Measurements from ENCODE around the gene ADAP1. TPM values are rescaled to one million over a fixed set of nuclear protein-coding genes. Genes with fewer than 3 reads are reported as not detected.
A peak's percentile ranks its signal among the peaks of the same experiment; 100 is the strongest.

The ADAP1 gene
- total RNA-seq, 3 donors from 2014 or later, result 75.0 to 79.6 (median 79.5) TPM

DNA sequence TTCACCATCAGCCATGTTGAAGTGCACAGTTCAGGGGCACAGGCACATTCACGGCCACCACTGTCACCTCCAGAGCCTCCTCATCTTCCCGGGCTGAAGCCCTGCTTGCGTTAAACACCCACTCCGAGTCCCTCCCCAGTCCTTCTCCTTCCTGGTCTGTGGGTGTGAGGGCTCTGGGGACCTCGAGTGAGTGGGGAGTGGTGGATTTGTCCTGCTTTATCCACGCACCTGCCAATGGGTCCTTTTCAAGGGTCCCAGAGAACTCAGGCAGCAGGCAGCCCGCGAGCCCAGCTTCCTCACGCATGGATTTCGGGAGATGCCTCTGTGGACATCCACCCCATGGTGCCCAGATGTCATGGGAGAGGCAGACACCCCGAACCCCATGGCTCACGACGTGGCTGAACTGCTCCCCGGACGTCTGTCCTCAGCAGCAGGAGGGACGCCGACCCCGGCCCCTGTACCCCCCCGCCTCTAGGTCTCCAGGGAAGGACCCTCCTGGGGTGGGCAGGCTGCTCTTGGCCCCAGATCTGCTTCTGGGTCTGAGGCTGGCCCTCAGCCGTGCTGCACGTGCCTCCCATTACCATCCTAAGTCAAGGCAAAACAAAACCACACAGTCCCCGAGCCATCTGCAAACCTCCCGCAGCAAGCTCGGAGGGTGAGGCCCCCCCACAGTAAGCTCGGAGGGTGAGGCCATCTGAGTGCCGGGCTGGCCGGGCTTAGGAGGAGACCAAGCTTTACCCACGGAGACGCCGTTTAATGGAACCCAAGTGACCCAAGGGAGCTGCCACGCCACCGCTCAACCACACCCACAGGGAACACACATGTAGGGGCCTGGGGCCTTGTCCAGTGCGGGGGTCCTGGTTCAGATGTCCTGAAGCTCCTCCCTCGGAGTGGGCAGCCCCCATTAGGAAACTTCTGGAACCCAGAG, 37.5 kb upstream of the ADAP1 start:
- Mint-ChIP-seq H3K4me1 (ENCODE audit: low read depth) (peaks cover 5% of the 10 kb centered on the region), H3K4me3 (no peak overlapping the region), H3K27me3 (ENCODE audit: low read depth) (peaks cover 2% of the 10 kb centered on the region), H3K36me3 (ENCODE audit: insufficient read depth) (peaks cover 1% of the 10 kb centered on the region), H3K9me3 (no peaks in the 10 kb centered on the region)
- DNase-seq (no peak), ATAC-seq (no peak)

DNA sequence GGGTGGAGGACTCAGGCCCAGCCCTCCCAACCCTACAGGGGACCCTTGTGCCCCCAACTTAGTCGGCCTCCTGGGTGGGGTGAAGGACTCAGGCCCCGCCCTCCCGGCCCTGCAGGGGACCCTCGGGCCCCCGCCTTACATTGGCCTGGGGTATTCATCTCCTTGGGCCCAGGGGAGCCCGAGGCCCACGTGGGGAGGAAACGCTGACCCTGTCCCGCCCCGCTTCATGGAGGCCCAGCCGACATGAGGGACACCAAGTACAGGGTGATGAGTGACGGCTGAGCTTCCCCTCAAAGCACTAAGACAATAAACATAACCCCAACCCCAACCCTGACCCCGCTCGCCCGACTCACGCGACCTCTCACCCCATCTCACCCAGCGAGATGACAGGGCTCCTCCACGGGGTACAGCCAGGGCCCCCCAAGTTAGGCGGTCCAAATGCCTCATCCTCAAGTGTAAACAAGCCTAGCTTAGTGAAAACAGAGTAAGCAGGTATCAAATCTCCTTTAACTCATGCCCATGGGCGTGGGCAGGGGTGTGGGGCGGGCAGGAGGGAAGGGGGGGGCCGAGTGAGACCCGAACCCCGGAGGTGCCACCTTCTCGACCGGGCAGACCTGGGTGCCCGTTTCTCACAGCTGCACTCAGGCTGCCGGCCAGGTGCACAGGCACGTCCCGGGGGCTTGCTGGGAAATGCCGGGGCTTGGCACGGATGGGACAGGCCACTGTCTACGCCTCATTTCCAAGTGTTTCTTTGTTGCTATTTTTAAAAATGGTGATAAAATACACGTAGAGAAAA, 36.7 kb upstream of the ADAP1 start:
- H3K4me1 Mint-ChIP-seq (ENCODE audit: low read depth), result peaks cover 5% of the 10 kb centered on the region
- H3K4me3 Mint-ChIP-seq, result no peak overlapping the region
- H3K36me3 Mint-ChIP-seq (ENCODE audit: insufficient read depth), result no peaks in the 10 kb centered on the region
- H3K9me3 Mint-ChIP-seq, result no peaks in the 10 kb centered on the region
- no peak for DNase-seq
- ATAC-seq, result no peak
- H3K27me3 Mint-ChIP-seq (ENCODE audit: low read depth), result peaks cover 8% of the 10 kb centered on the region

DNA sequence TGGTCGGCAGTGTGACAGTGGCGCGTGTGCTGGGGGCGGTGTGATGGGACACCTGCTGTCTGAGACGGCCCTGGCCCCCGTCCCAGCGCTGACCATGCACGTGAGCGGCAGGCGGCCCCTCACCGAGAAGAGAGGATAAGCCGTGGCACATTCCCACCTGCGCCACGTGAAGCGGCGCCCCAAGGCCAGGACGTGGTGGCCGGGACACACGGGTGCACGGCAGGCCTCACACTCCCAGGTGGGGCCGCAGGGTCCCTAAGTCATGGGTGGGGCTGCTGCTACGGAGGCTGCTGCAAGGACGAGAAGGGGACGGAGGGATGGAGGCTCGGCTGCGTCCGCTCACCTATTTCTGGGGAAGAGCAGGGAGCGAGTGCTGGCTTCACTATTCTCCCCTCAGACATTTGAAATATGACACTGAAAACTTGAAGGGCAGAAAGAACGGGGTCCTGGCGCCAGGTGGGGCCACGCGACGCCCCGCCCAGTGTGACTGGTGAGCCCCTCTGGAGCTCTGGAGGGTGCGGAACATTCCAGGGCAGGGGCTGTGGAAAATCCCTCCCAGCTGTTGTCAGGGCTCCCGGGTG, 36.0 kb upstream of the ADAP1 start:
- Mint-ChIP-seq H3K27me3 (ENCODE audit: low read depth) (peaks cover 10% of the 10 kb centered on the region), H3K4me3 (no peak overlapping the region), H3K9me3 (no peaks in the 10 kb centered on the region), H3K36me3 (ENCODE audit: insufficient read depth) (no peaks in the 10 kb centered on the region), H3K4me1 (ENCODE audit: low read depth) (peaks cover 5% of the 10 kb centered on the region)
- ATAC-seq (no peak), DNase-seq (no peak)

DNA sequence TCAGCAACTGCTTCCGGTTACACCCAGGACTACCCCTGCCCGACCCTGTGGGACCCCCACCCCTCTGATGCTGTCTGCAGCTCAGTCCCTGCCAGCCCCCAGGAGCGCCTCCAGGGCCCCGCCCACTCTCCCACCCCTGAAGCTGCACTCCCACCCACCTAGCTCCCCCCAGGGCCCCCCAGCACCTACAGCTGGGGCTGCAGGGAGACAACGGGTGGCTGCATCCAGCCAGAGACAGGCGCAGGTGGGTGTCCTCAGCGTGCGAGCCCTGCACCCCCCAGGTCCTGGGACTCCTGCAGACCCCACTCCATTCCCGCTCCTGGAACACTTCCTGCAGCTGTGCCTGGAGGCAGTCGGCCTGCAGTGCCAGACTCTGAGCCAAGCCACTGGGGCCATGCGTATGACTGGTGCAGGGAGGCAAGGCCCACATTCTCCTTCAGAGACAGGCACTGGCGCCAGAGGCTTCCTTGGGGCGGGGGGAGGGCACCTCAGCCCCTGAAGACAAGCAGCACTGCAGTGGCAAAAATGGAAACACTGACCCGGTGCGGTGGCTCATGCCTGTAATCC, 34.6 kb upstream of the ADAP1 start:
- ATAC-seq, result no peak
- peaks cover 10% of the 10 kb centered on the region for H3K27me3 Mint-ChIP-seq (ENCODE audit: low read depth)
- H3K4me1 Mint-ChIP-seq (ENCODE audit: low read depth), result peaks cover 5% of the 10 kb centered on the region
- no peak overlapping the region for H3K4me3 Mint-ChIP-seq
- no peak for DNase-seq
- H3K9me3 Mint-ChIP-seq, result no peaks in the 10 kb centered on the region
- H3K36me3 Mint-ChIP-seq (ENCODE audit: insufficient read depth), result no peaks in the 10 kb centered on the region

DNA sequence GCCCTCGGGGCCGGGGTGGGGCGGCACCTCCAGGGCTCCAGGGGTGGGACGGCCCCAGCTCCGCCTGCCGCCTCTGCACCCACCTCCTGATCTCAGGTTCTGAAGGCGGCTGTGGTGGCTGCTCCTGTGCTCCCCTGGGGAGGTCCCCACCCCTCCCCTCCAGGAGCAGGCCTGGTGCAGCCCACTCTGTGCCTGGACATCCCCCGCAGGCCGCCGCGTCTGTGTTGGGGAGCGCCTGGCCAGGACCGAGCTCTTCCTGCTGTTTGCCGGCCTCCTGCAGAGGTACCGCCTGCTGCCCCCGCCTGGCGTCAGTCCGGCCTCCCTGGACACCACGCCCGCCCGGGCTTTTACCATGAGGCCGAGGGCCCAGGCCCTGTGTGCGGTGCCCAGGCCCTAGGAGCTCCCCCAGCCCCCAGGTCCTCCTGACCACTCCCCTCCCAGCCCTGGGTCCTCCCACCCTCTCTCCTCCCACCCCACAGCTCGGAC, 34.0 kb upstream of the ADAP1 start:
- Mint-ChIP-seq H3K27me3 (ENCODE audit: low read depth) (peaks cover 10% of the 10 kb centered on the region), H3K4me1 (ENCODE audit: low read depth) (peaks cover 5% of the 10 kb centered on the region), H3K36me3 (ENCODE audit: insufficient read depth) (no peaks in the 10 kb centered on the region), H3K4me3 (no peak overlapping the region), H3K9me3 (no peaks in the 10 kb centered on the region)
- DNase-seq (no peak), ATAC-seq (no peak)

DNA sequence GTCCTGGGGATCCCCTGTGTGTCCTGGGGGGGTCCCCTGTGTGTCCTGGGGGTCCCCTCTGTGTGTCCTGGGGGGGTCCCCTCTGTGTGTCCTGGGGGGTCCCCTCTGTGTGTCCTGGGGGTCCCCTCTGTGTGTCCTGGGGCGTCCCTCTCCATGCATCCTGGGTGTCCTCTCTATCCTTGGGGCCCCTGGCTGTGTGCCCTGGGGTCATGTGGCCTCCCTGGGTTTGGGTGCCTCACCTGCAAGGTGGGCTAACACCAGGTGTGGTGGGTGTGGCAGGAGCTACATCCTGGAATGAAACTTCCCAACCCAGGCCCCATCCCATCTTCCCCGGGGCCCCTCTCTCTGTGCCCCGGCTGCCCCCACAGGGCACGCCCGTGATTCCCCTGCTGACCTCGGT, 33.4 kb upstream of the ADAP1 start:
- peaks cover 10% of the 10 kb centered on the region for H3K27me3 Mint-ChIP-seq (ENCODE audit: low read depth)
- no peak for ATAC-seq

DNA sequence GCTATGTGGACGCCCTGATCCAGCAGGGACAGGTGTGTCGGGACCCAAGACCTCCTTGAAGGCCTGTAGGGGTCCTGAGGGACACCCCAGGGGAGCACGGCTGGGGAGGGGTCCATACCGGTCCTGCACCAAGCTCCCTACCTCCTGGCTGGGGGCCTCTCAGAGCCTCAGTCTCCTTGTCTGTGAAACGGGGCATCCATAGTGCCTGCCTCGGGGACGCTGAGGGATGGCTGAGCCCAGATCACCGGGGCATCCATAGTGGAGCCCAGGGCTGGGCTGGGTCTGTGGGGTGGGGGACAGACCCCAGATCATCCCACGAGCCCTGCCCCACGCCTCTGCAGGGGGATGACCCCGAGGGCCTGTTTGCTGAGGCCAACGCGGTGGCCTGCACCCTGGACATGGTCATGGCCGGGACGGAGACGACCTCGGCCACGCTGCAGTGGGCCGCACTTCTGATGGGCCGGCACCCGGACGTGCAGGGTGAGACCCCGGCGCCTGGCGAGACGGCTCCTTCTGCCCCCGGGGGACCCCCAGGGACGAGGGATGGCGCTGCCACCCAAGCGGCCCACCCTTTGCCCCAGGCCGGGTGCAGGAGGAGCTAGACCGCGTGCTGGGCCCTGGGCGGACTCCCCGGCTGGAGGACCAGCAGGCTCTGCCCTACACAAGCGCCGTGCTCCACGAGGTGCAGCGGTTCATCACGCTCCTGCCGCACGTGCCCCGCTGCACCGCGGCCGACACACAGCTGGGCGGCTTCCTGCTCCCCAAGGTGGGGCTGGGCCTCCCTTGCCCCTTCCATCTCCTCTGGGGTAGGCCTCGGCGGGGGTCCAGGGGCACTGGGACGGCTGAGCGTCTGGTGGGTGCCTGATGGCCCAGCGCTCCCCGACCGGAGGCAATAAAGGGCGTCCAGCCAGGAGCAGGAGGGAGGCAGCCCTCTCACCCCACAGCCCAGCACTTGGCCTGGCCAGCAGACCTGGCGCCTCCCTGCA, 32.6 kb upstream of the ADAP1 start:
- no peaks in the 10 kb centered on the region for H3K36me3 Mint-ChIP-seq (ENCODE audit: insufficient read depth)
- peaks cover 10% of the 10 kb centered on the region for H3K27me3 Mint-ChIP-seq (ENCODE audit: low read depth)
- no peaks in the 10 kb centered on the region for H3K4me1 Mint-ChIP-seq (ENCODE audit: low read depth)
- ATAC-seq, result no peak
- H3K4me3 Mint-ChIP-seq, result no peak overlapping the region
- H3K9me3 Mint-ChIP-seq, result no peaks in the 10 kb centered on the region
- DNase-seq, result no peak

More for the DNA sequence above, 33.4 kb upstream of the ADAP1 start:
- DNase-seq, result no peak
- Mint-ChIP-seq H3K9me3 (no peaks in the 10 kb centered on the region), H3K36me3 (ENCODE audit: insufficient read depth) (no peaks in the 10 kb centered on the region), H3K4me3 (no peak overlapping the region), H3K4me1 (ENCODE audit: low read depth) (peaks cover 1% of the 10 kb centered on the region)

DNA sequence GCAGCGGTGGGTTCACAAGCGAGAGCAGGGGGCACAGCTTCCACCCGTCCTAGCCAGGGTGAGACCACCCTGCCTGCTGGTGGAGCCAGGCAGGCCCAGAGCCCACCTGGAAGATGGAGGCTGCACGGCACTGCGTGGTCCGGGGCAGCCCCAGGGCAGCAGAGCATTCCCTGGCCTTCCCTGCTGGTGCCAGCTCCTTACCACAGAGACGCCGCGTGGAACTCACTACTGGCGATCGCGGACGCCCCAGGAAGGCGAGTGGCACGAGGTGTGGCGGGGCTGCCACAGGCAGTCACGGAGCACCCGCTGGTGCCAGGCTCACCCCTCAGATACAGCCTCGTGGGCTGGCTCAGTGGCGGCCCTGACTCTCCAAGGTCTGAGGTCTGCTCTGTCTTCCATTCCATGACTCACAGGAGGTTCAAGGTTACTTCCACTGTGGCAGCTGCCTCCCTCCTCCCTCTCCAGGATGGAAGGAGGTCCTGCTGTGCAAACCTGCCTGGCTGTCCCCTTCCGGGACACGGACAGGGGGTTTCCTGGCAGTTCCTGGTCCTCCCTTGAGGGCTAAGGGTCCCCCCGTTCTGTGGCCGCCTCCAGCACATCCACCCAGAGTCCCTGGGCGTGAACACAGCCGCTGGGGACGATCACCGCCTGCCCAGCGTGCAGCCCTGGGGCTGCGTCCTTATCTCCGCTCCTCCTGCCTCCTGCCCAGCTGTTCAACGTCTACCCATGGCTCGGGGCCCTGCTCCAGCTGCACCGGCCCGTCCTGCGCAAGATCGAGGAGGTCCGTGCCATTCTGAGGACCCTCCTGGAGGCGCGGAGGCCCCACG, 31.6 kb upstream of the ADAP1 start:
- no peaks in the 10 kb centered on the region for H3K4me1 Mint-ChIP-seq (ENCODE audit: low read depth)
- H3K4me3 Mint-ChIP-seq, result no peak overlapping the region
- no peak for DNase-seq
- no peaks in the 10 kb centered on the region for H3K36me3 Mint-ChIP-seq (ENCODE audit: insufficient read depth)
- ATAC-seq, result peak in 1 of 2 donors; percentile 25
- peaks cover 10% of the 10 kb centered on the region for H3K27me3 Mint-ChIP-seq (ENCODE audit: low read depth)
- no peaks in the 10 kb centered on the region for H3K9me3 Mint-ChIP-seq

DNA sequence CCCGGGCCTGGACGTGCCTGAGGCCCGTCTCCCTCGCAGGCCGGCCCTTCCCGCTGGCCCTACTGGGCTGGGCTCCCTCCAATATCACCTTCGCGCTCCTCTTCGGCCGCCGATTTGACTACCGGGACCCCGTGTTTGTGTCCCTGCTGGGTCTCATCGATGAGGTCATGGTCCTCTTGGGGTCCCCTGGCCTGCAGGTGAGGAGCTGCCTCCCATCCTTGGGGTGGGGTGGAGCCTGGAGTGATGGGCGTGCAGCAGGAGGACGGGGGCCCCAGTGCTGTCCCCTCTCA, 30.6 kb upstream of the ADAP1 start:
- Mint-ChIP-seq H3K9me3 (no peaks in the 10 kb centered on the region), H3K4me3 (no peak overlapping the region), H3K36me3 (ENCODE audit: insufficient read depth) (no peaks in the 10 kb centered on the region), H3K4me1 (ENCODE audit: low read depth) (no peaks in the 10 kb centered on the region), H3K27me3 (ENCODE audit: low read depth) (peaks cover 10% of the 10 kb centered on the region)
- DNase-seq (no peak), ATAC-seq (no peak)

DNA sequence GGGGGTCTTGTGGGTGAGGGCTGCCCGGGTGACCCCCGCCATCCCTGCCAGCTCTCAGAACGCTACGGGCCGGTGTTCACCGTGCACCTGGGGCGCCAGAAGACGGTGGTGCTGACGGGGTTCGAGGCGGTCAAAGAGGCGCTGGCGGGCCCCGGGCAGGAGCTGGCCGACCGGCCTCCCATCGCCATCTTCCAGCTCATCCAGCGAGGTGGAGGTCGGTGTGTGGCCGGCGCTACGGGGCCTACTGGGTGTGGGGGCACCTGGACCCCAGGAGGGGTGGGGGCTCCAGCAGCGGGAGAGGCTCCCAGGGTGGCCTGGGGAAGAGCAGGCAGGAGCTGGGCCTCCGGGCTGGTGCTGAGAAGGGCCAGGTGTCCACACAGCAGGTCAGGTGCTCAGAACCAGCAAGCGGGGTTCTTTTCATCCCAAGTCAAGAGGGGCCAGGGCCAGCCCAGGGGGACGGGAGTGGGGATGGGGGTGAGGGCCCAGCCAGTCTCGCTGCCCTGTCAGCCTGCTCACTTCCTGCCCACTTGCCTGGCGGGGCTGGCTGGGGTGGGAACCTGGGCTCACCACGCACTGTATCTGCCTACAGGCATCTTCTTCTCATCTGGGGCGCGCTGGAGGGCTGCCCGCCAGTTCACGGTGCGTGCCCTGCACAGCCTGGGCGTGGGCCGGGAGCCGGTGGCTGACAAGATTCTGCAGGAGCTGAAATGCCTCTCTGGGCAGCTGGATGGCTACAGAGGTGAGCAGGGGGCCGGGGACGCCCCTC, 30.1 kb upstream of the ADAP1 start:
- no peak for DNase-seq
- Mint-ChIP-seq H3K27me3 (ENCODE audit: low read depth) (peaks cover 10% of the 10 kb centered on the region), H3K9me3 (no peaks in the 10 kb centered on the region), H3K36me3 (ENCODE audit: insufficient read depth) (no peaks in the 10 kb centered on the region), H3K4me3 (no peak overlapping the region), H3K4me1 (ENCODE audit: low read depth) (no peaks in the 10 kb centered on the region)
- ATAC-seq, result no peak

DNA sequence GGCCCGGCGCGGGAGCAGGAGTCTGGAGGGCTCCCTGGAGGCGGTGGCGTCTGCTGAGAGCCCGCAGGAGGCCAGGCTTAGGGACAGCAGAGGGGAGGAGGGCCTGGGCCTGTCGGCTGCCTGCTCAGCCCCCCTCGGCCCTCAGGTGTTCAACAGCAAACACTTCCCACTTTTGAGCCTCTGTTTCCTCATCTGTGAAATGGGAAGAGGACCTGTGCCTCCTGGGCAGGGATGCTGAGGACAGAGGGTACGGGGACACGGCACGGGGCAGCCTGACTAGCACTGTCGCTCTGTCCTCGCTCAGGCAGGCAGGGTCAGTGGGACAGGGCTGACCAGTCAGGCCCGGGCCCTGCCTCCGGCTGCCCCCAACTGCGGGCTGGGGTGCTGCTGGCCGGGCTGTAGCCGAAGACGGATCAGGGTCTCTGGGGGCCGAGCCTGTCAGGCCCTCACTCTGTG, 29.2 kb upstream of the ADAP1 start:
- H3K36me3 Mint-ChIP-seq (ENCODE audit: insufficient read depth), result no peaks in the 10 kb centered on the region
- peaks cover 10% of the 10 kb centered on the region for H3K27me3 Mint-ChIP-seq (ENCODE audit: low read depth)
- no peak for DNase-seq
- H3K4me1 Mint-ChIP-seq (ENCODE audit: low read depth), result no peaks in the 10 kb centered on the region
- H3K9me3 Mint-ChIP-seq, result no peaks in the 10 kb centered on the region
- H3K4me3 Mint-ChIP-seq, result no peak overlapping the region
- ATAC-seq, result no peak

DNA sequence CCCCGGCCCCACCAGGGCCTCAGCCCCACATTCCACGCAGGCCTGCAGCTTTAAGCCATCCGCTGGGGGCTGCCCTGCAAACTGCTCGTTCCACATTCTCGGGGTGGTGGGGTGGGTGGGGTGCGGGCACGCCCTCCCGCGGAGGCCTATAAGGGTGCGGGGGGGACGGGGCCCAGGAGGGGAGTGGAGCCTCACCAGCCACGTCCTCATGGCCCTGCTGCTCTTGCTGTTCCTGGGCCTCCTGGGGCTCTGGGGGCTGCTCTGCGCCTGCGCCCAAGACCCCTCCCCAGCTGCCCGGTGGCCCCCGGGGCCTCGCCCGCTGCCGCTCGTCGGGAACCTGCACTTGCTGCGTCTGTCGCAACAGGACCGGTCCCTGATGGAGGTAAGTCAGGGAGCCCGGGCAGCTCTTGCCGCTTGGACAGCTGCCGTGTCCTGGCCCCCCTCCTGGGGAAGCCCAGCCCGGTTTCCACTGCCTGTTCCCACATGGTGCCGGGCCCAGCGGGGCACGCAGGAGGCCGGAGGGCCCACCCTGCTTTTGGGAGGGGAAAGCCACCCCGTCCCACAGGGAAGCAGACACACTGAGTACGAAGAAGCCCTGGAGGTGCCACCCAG, 28.6 kb upstream of the ADAP1 start, which contains the start of gene CYP2W1:
Gene CYP2W1 (plus strand): TSS at position 178 of the 612 bp plus-strand sequence. CDS start 31 bp downstream, at position 209.
- no peak for ATAC-seq
- Mint-ChIP-seq H3K36me3 (ENCODE audit: insufficient read depth) (no peaks in the 10 kb centered on the region), H3K4me1 (ENCODE audit: low read depth) (no peaks in the 10 kb centered on the region), H3K4me3 (no peak within 1 kb of the TSS), H3K9me3 (no peaks in the 10 kb centered on the region), H3K27me3 (ENCODE audit: low read depth) (peaks cover 10% of the 10 kb centered on the region)
- DNase-seq, result no peak

Data from activated T-cell treated with anti-CD3 and anti-CD28 coated beads, Interleukin-2, amount 50 U/mL, for 4 hours (primary cell).